HCT116 (cell line): ENCODE results near the gene HELZ2. TPM values are rescaled to one million over a fixed set of nuclear protein-coding genes. Genes with fewer than 3 reads are reported as not detected.

Experiments used
- ATAC-seq: fragments of 200-7000 bp; cut with Tn5 transposase; 2 replicates; pipeline ENCODE4 v1.9.1; 2020; ENCODE audit warnings: mild to moderate bottlenecking, moderate library complexity
- BruUV-seq: library from RNA; stranded (reverse); fragments of 400-500 nt; replicated peaks from 2 replicates; lab custom pipeline; 2021; lab: Mats Ljungman, UMichigan
- CTCF ChIA-PET: fragments of 300-600 bp; sonication (Branson Sonifier 250); formaldehyde crosslinking; loops from one replicate; lab custom pipeline; 2021; ENCODE audit warnings: antibody characterized with exemption; lab: Charles Lee
- POLR2A ChIA-PET: fragments of 300-600, 350-600 bp; sonication (Branson Sonifier 250); formaldehyde crosslinking; loops from one replicate; lab custom pipeline; 2021; ENCODE audit warnings: antibody characterized with exemption; lab: Charles Lee
- RAD21 ChIA-PET, 2 experiments: fragments of 300-600 bp; sonication (Branson Sonifier 250); formaldehyde crosslinking; loops; one replicate each; lab custom pipeline; 2023; ENCODE audit warnings: low total read pairs in 2 of 2; ENCODE audit not compliant: uncharacterized antibody in 2 of 2, unreplicated experiment in 2 of 2, low non-redundant PET in 1 of 2; lab: Charles Lee
- DNase-seq: peaks from one replicate; pipeline ENCODE4 v3.0.0-alpha.2; 2010; ENCODE audit warnings: low read depth, low spot score
- H2AFZ ChIP-seq: fragments of 200-600 bp; shearing (Covaris generic), sonication (generic); 2 replicates; pipeline ENCODE4 v1.6.1; 2017; ENCODE audit warnings: low read depth, mixed run types, mixed read lengths, antibody characterized with exemption, low read length; ENCODE audit not compliant: poor library complexity, severe bottlenecking
- H3K27ac ChIP-seq: 2 replicates; pipeline ENCODE4 v1.5.1; 2012; ENCODE audit warnings: low read depth, low read length
- H3K27me3 ChIP-seq: fragments of 200-600 bp; sonication (generic); 2 replicates; pipeline ENCODE4 v1.6.1; 2016; ENCODE audit warnings: mixed run types, low read length, mixed read lengths; ENCODE audit not compliant: insufficient read depth
- H3K36me3 ChIP-seq, 2 experiments: fragments of 200-500 bp in 1 of 2; fragments of 200-600 bp in 1 of 2; sonication (Bioruptor generic) in 1 of 2; sonication (generic) in 1 of 2; 2 replicates each; pipeline versions ENCODE4 v1.5.1 to v1.6.1; 2014 to 2016; ENCODE audit warnings: low read length in 2 of 2, inconsistent platforms in 1 of 2, mixed read lengths in 1 of 2, mixed run types in 1 of 2; ENCODE audit not compliant: insufficient read depth in 2 of 2, control insufficient read depth in 1 of 2
- H3K4me1 ChIP-seq, 2 experiments: fragments of 200-600 bp in 1 of 2; sonication (generic) in 1 of 2; 2 replicates each; pipeline versions ENCODE4 v1.5.1 to v1.6.1; 2012 to 2017; ENCODE audit warnings: low read length in 2 of 2, inconsistent platforms in 1 of 2, mild to moderate bottlenecking in 1 of 2, mixed read lengths in 1 of 2, mixed run types in 1 of 2, moderate library complexity in 1 of 2; ENCODE audit not compliant: insufficient read depth in 2 of 2, control insufficient read depth in 1 of 2
- H3K4me2 ChIP-seq: fragments of 200-600 bp; sonication (generic); 2 replicates; pipeline ENCODE4 v1.6.1; 2017; ENCODE audit warnings: mixed run types, low read length, mixed read lengths
- H3K4me3 ChIP-seq, 2 experiments: fragments of 200-600 bp in 1 of 2; sonication (generic) in 1 of 2; replicated peaks in 1 of 2; 2 replicates each; pipeline ENCODE4 v1.5.1; 2011 to 2016; ENCODE audit warnings: low read length in 2 of 2, control low read depth in 1 of 2, low read depth in 1 of 2, mild to moderate bottlenecking in 1 of 2, mixed read lengths in 1 of 2, mixed run types in 1 of 2
- H3K79me2 ChIP-seq: fragments of 200-600 bp; sonication (generic); 2 replicates; pipeline ENCODE4 v1.6.1; 2017; ENCODE audit warnings: mild to moderate bottlenecking, mixed run types, low read length, moderate library complexity, mixed read lengths; ENCODE audit not compliant: insufficient read depth
- H3K9ac ChIP-seq: fragments of 200-600 bp; sonication (generic); 2 replicates; pipeline ENCODE4 v1.6.1; 2016; ENCODE audit warnings: low read length, mixed read lengths
- H3K9me2 ChIP-seq: fragments of 200-600 bp; sonication (generic), shearing (Covaris generic); 2 replicates; pipeline ENCODE4 v1.6.1; 2017; ENCODE audit warnings: mixed run types, mild to moderate bottlenecking, moderate library complexity; ENCODE audit not compliant: insufficient read depth
- H3K9me3 ChIP-seq, 2 experiments: fragments of 200-500 bp in 1 of 2; fragments of 200-600 bp in 1 of 2; sonication (Bioruptor generic) in 1 of 2; sonication (generic) in 1 of 2; 2 replicates each; pipeline ENCODE4 v1.6.1; 2014 to 2017; ENCODE audit warnings: low read length in 2 of 2, mixed read lengths in 2 of 2, inconsistent platforms in 1 of 2, low read depth in 1 of 2, mild to moderate bottlenecking in 1 of 2, mixed run types in 1 of 2, moderate library complexity in 1 of 2; ENCODE audit not compliant: control insufficient read depth in 1 of 2, insufficient read depth in 1 of 2
- H4K20me1 ChIP-seq: fragments of 200-600 bp; sonication (generic), shearing (Covaris generic); 2 replicates; pipeline ENCODE4 v1.6.1; 2017; ENCODE audit warnings: mixed run types, mild to moderate bottlenecking, moderate library complexity; ENCODE audit not compliant: insufficient read depth
- CEBPB ChIP-seq: IDR thresholded peaks from 2 replicates; pipeline ENCODE4 v1.6.1; 2012; ENCODE audit warnings: low read depth
- EZH2phosphoT487 ChIP-seq: fragments of 200-600 bp; IDR thresholded peaks from 2 replicates; pipeline ENCODE4 v1.6.1; 2018; ENCODE audit warnings: antibody characterized with exemption, borderline replicate concordance
- FOSL1 ChIP-seq: IDR thresholded peaks from 2 replicates; pipeline ENCODE4 v1.6.1; 2012; ENCODE audit warnings: low read depth
- POLR2AphosphoS5 ChIP-seq: IDR thresholded peaks from 2 replicates; pipeline ENCODE4 v1.6.1; 2011; ENCODE audit warnings: mild to moderate bottlenecking, low read depth, low read length, moderate library complexity
- RAD21 ChIP-seq: IDR thresholded peaks from 2 replicates; pipeline ENCODE4 v1.6.1; 2012; ENCODE audit warnings: low read depth, mild to moderate bottlenecking
- TCF7L2 ChIP-seq: IDR thresholded peaks from 2 replicates; pipeline ENCODE4 v1.7.0; 2011; ENCODE audit warnings: borderline replicate concordance, inconsistent platforms; ENCODE audit not compliant: insufficient read depth, insufficient read length; ENCODE audit errors: extremely low read depth
- ZFX ChIP-seq: fragments of 450-650 bp; IDR thresholded peaks from 2 replicates; pipeline ENCODE4 v1.6.1; 2017
- ZNF274 ChIP-seq: fragments of 200-500 bp; sonication (Bioruptor generic); IDR thresholded peaks from 2 replicates; pipeline ENCODE4 v1.6.1; 2014; ENCODE audit warnings: mild to moderate bottlenecking, low read depth, low read length, inconsistent platforms
- intact Hi-C: fragments of 100-400 bp; cut with micrococcal nuclease; formaldehyde crosslinking; loops from 2 replicates; pipeline ENCODE4 v1.10.0; 2022
- total RNA-seq: library from RNA; stranded (reverse); gene quantifications from one replicate; pipeline ENCODE4 v1.2.1, GENCODE V29; 2021; ENCODE audit not compliant: unreplicated experiment

The HELZ2 gene
- total RNA-seq, 1 experiment from 2014 or later = 44.0 TPM

DNA sequence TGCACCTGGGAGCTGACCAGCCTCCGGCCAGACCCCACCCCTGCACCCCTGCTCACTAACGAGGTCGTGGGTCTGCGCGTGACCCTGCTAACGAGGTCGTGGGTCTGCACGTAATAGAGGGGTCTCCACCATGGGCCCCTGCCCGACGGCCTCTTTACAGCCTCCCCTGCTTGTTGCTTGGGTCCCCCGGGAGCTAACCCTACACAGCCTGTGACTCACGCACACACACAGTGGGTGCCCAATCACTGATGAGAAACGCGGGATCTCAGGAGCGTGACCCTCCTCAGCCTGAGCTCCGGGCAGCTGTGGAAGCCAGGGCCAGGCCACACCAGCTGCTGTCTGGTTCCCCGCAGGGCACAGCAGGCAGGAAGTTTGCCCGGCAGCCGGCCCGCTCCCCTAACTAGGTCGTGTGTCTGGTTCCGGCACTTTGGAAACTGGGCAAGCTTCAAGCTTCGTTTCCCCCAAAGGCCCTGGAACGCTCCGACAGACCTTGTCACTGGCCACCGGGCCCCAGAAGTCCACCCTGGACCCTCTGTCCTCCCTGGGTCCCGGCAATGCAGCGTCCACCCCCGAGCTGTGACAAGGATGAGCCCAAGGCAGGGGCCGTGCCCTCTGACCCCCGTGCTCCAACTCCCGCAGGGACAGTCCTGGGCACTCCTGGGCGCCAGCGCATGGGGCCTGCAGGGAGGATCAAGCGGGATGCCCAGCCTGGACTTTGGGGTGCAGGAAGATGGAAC, 37.6 kb downstream of the HELZ2 start:
- ChIA-PET POLR2A (interaction anchor here (0.9 to 3.3 kb wide), 6 partner anchors 9 to 421 kb away, joined by 3 to 9 read pairs (median 5); partner anchors contain the start of gene PPDPF), RAD21 (no interaction called here), CTCF (interaction anchor here (1.0 to 3.2 kb wide), 8 partner anchors 8 to 444 kb away, joined by 3 to 20 read pairs (median 8); partner anchors contain the start of genes PPDPF, PRPF6, SAMD10 and SRMS)
- ATAC-seq = peak; percentile 6; the same call in 1 of the 2 replicates
- Histone ChIP-seq H3K27ac (peak overlapping the region; percentile 97), H3K9me2 (no peaks in the 10 kb centered on the region), H3K27me3 (no peaks in the 10 kb centered on the region), H3K79me2 (no peaks in the 10 kb centered on the region), H2AFZ (no peak overlapping the region), H3K9me3 (no peaks in the 10 kb centered on the region), H3K4me2 (peak overlapping the region; percentile 99), H3K4me3 (peak overlapping the region; percentile 67), H3K4me1 (peaks cover 41 to 76% of the 10 kb centered on the region in 2 experiments), H4K20me1 (no peaks in the 10 kb centered on the region), H3K36me3 (no peaks in the 10 kb centered on the region), H3K9ac (peak overlapping the region; percentile 76)
- BruUV-seq = no TSS peak
- TF ChIP-seq POLR2AphosphoS5 (peak; percentile 38; the same call in 1 of the 2 replicates), EZH2phosphoT487 (no peak), FOSL1 (no peak), ZNF274 (no peak), CEBPB (no peak), TCF7L2 (no peak), RAD21 (no peak), ZFX (no peak)
- intact Hi-C loops = loop anchor here (5.0 to 10.0 kb wide), 5 partner anchors 91 to 161 kb away; partner anchors contain the start of genes GMEB2 and TNFRSF6B
- DNase-seq = no peak
